PC-3 (cell line): ENCODE measurements around the gene KDM7A.

Experiments used
- CTCF ChIP-seq: fragments of 300-600 bp; sonication (generic); conservative IDR thresholded peaks from 2 replicates; pipeline ENCODE4 v1.5.1; 2017; ENCODE audit warnings: antibody characterized with exemption, low read depth, mild to moderate bottlenecking, low read length
- EZH2 ChIP-seq: fragments of 300-600 bp; sonication (generic); IDR thresholded peaks from one replicate; pipeline ENCODE4 v1.6.1; 2017; ENCODE audit warnings: antibody characterized with exemption, mild to moderate bottlenecking, low read length; ENCODE audit not compliant: unreplicated experiment

GRCh38 chr7:140203556-140203955 is 26.8 kb upstream of the KDM7A start:
- no peak for TF ChIP-seq CTCF
- no peak for TF ChIP-seq EZH2
